ENCODE data around the gene RYR1. TPM values are rescaled to one million over a fixed set of nuclear protein-coding genes. Genes with fewer than 3 reads are reported as not detected.
"Not testable (repeated sequence)": the region's sequence is repeated elsewhere in the genome, so short reads cannot be mapped to it uniquely, and the experiment has no call there.

Gene RYR1
- total RNA-seq, 1 experiment from 2014 or later, result not detected

GRCh38 chr19:38457202-38457601, 23.7 kb downstream of the RYR1 start:
- no peak for DNase-seq (ENCODE audit: low spot score)

- DNase-seq (ENCODE audit: low spot score), result no peak
These were observed 24.4 kb downstream of the RYR1 start for GRCh38 chr19:38457690-38458405.

GRCh38 chr19:38458991-38459390, 25.5 kb downstream of the RYR1 start:
- DNase-seq (ENCODE audit: low spot score), result no peak

GRCh38 chr19:38463365-38463764, 29.9 kb downstream of the RYR1 start:
- DNase-seq (ENCODE audit: low spot score), result no peak

- DNase-seq (ENCODE audit: low spot score), result no peak
These were observed 31.1 kb downstream of the RYR1 start for GRCh38 chr19:38464421-38465082.

- DNase-seq (ENCODE audit: low spot score), result no peak
These were observed 32.6 kb downstream of the RYR1 start for GRCh38 chr19:38466050-38466449.

GRCh38 chr19:38467541-38468525, 34.3 kb downstream of the RYR1 start:
- DNase-seq (ENCODE audit: low spot score), result no peak

- no peak for DNase-seq (ENCODE audit: low spot score)
These were observed 35.7 kb downstream of the RYR1 start for GRCh38 chr19:38469151-38469550.

GRCh38 chr19:38470788-38471480, 37.4 kb downstream of the RYR1 start:
- no peak for DNase-seq (ENCODE audit: low spot score)

GRCh38 chr19:38472725-38473124, 39.2 kb downstream of the RYR1 start:
- DNase-seq (ENCODE audit: low spot score), result not testable (repeated sequence)

GRCh38 chr19:38473201-38473600, 39.7 kb downstream of the RYR1 start:
- no peak for DNase-seq (ENCODE audit: low spot score)

- DNase-seq (ENCODE audit: low spot score), result no peak
These were observed 41.7 kb downstream of the RYR1 start for GRCh38 chr19:38475176-38475575.

GRCh38 chr19:38478273-38478971, 44.9 kb downstream of the RYR1 start:
- DNase-seq (ENCODE audit: low spot score), result peak; percentile 56

GRCh38 chr19:38482496-38482895, 49.0 kb downstream of the RYR1 start:
- no peak for DNase-seq (ENCODE audit: low spot score)

- DNase-seq (ENCODE audit: low spot score), result no peak
These were observed 49.6 kb downstream of the RYR1 start for GRCh38 chr19:38483016-38483630.

GRCh38 chr19:38484747-38485146, 51.3 kb downstream of the RYR1 start:
- DNase-seq (ENCODE audit: low spot score), result no peak

- no peak for DNase-seq (ENCODE audit: low spot score)
These were observed 52.2 kb downstream of the RYR1 start for GRCh38 chr19:38485541-38486285.

- DNase-seq (ENCODE audit: low spot score), result no peak
These were observed 53.3 kb downstream of the RYR1 start for GRCh38 chr19:38486731-38487336.

- no peak for DNase-seq (ENCODE audit: low spot score)
These were observed 54.6 kb downstream of the RYR1 start for GRCh38 chr19:38488096-38488495.

All from H4 (cell line).